Middle frontal gyrus (tissue), 1 donor: ENCODE measurements around the gene NCF2.

Experiments used
- DNase-seq: peaks from one replicate; pipeline ENCODE4 v3.0.0-alpha.2; 2015; ENCODE audit warnings: low spot score; ENCODE audit errors: extremely low spot score

NCF2 gene

GRCh38 chr1:183586455-183586854, 3.8 kb downstream of the NCF2 start:
- DNase-seq: no peak

- no peak for DNase-seq
These were observed 5.2 kb downstream of the NCF2 start for GRCh38 chr1:183585038-183585437.

- DNase-seq: no peak
These were observed 6.1 kb downstream of the NCF2 start for GRCh38 chr1:183584147-183584546.

GRCh38 chr1:183583466-183583865, 6.8 kb downstream of the NCF2 start:
- no peak for DNase-seq

- DNase-seq: no peak
These were observed 8.1 kb downstream of the NCF2 start for GRCh38 chr1:183582021-183582713.

GRCh38 chr1:183580281-183580682, 10.0 kb downstream of the NCF2 start:
- DNase-seq: no peak

- no peak for DNase-seq
These were observed 11.4 kb downstream of the NCF2 start for GRCh38 chr1:183578856-183579255.

- DNase-seq: no peak
These were observed 12.3 kb downstream of the NCF2 start for GRCh38 chr1:183577897-183578465.

- no peak for DNase-seq
These were observed 13.7 kb downstream of the NCF2 start for GRCh38 chr1:183576537-183576936.

- no peak for DNase-seq
These were observed 14.7 kb downstream of the NCF2 start for GRCh38 chr1:183575606-183576005.

- no peak for DNase-seq
These were observed 17.5 kb downstream of the NCF2 start for GRCh38 chr1:183572721-183573120.

GRCh38 chr1:183571678-183572268, 18.5 kb downstream of the NCF2 start:
- DNase-seq: no peak

GRCh38 chr1:183570451-183570850, 19.8 kb downstream of the NCF2 start:
- no peak for DNase-seq

GRCh38 chr1:183569801-183570200, 20.5 kb downstream of the NCF2 start:
- DNase-seq: no peak

- no peak for DNase-seq
These were observed 21.1 kb downstream of the NCF2 start for GRCh38 chr1:183569141-183569540.

GRCh38 chr1:183568176-183569021, 21.9 kb downstream of the NCF2 start:
- DNase-seq: no peak

- no peak for DNase-seq
These were observed 22.7 kb downstream of the NCF2 start for GRCh38 chr1:183567584-183567983.

GRCh38 chr1:183566026-183566425, 24.2 kb downstream of the NCF2 start:
- no peak for DNase-seq

GRCh38 chr1:183565261-183565660, 25.0 kb downstream of the NCF2 start:
- no peak for DNase-seq

GRCh38 chr1:183562701-183563100, 27.6 kb downstream of the NCF2 start:
- DNase-seq: no peak

GRCh38 chr1:183559061-183559460, 31.2 kb downstream of the NCF2 start:
- DNase-seq: no peak

GRCh38 chr1:183554577-183554976, 35.7 kb downstream of the NCF2 start:
- no peak for DNase-seq
